ENCODE data around the gene EPB41L4A.

Gene EPB41L4A

GRCh38 chr5:112338681-112339337 lies 80.3 kb downstream of the EPB41L4A start:
- no peaks in the 10 kb centered on the region for H3K4me1 ChIP-seq (ENCODE audit: control insufficient read depth, insufficient read depth, low read length)
- H3K4me3 ChIP-seq (ENCODE audit: low read length in 2 of 2): no peak overlapping the region
- no peaks in the 10 kb centered on the region for H3K9me3 ChIP-seq (ENCODE audit: control insufficient read depth in 2 of 2, low read length in 2 of 2)
- H3K9ac ChIP-seq (ENCODE audit: low read length in 2 of 2): no peak overlapping the region
- H3K27me3 ChIP-seq (ENCODE audit: control insufficient read depth in 1 of 2, insufficient read depth in 2 of 2, low read length in 2 of 2): no peaks in the 10 kb centered on the region
- no peaks in the 10 kb centered on the region for H3K36me3 ChIP-seq (ENCODE audit: control insufficient read depth in 2 of 2, insufficient read depth in 2 of 2, low read length in 2 of 2)
- H3K27ac ChIP-seq (ENCODE audit: low read length): no peak overlapping the region

GRCh38 chr5:112333331-112333781 lies 85.7 kb downstream of the EPB41L4A start:
- H3K4me3 ChIP-seq (ENCODE audit: low read length in 2 of 2): no peak overlapping the region
- H3K4me1 ChIP-seq (ENCODE audit: control insufficient read depth, insufficient read depth, low read length): peaks cover 3% of the 10 kb centered on the region
- H3K36me3 ChIP-seq (ENCODE audit: control insufficient read depth in 2 of 2, insufficient read depth in 2 of 2, low read length in 2 of 2): no peaks in the 10 kb centered on the region
- no peak overlapping the region for H3K9ac ChIP-seq (ENCODE audit: low read length in 2 of 2)
- H3K27me3 ChIP-seq (ENCODE audit: control insufficient read depth in 1 of 2, insufficient read depth in 2 of 2, low read length in 2 of 2): no peaks in the 10 kb centered on the region
- H3K27ac ChIP-seq (ENCODE audit: low read length): no peak overlapping the region
- H3K9me3 ChIP-seq (ENCODE audit: control insufficient read depth in 2 of 2, low read length in 2 of 2): no peaks in the 10 kb centered on the region

- H3K9me3 ChIP-seq (ENCODE audit: control insufficient read depth in 2 of 2, low read length in 2 of 2): no peaks in the 10 kb centered on the region
- H3K27me3 ChIP-seq (ENCODE audit: control insufficient read depth in 1 of 2, insufficient read depth in 2 of 2, low read length in 2 of 2): no peaks in the 10 kb centered on the region
- H3K9ac ChIP-seq (ENCODE audit: low read length in 2 of 2): no peak overlapping the region
- no peaks in the 10 kb centered on the region for H3K36me3 ChIP-seq (ENCODE audit: control insufficient read depth in 2 of 2, insufficient read depth in 2 of 2, low read length in 2 of 2)
- H3K4me3 ChIP-seq (ENCODE audit: low read length in 2 of 2): no peak overlapping the region
- H3K27ac ChIP-seq (ENCODE audit: low read length): no peak overlapping the region
- peaks cover 3% of the 10 kb centered on the region for H3K4me1 ChIP-seq (ENCODE audit: control insufficient read depth, insufficient read depth, low read length)
These were observed 87.2 kb downstream of the EPB41L4A start for GRCh38 chr5:112331892-112332291.

- no peak overlapping the region for H3K9ac ChIP-seq (ENCODE audit: low read length in 2 of 2)
- no peaks in the 10 kb centered on the region for H3K27me3 ChIP-seq (ENCODE audit: control insufficient read depth in 1 of 2, insufficient read depth in 2 of 2, low read length in 2 of 2)
- no peaks in the 10 kb centered on the region for H3K9me3 ChIP-seq (ENCODE audit: control insufficient read depth in 2 of 2, low read length in 2 of 2)
- no peak overlapping the region for H3K4me3 ChIP-seq (ENCODE audit: low read length in 2 of 2)
- H3K27ac ChIP-seq (ENCODE audit: low read length): no peak overlapping the region
- no peaks in the 10 kb centered on the region for H3K36me3 ChIP-seq (ENCODE audit: control insufficient read depth in 2 of 2, insufficient read depth in 2 of 2, low read length in 2 of 2)
- peaks cover 3% of the 10 kb centered on the region for H3K4me1 ChIP-seq (ENCODE audit: control insufficient read depth, insufficient read depth, low read length)
These were observed 89.5 kb downstream of the EPB41L4A start for GRCh38 chr5:112329419-112330090.

- no peaks in the 10 kb centered on the region for H3K27me3 ChIP-seq (ENCODE audit: control insufficient read depth in 1 of 2, insufficient read depth in 2 of 2, low read length in 2 of 2)
- H3K9ac ChIP-seq (ENCODE audit: low read length in 2 of 2): no peak overlapping the region
- H3K4me1 ChIP-seq (ENCODE audit: control insufficient read depth, insufficient read depth, low read length): no peaks in the 10 kb centered on the region
- H3K9me3 ChIP-seq (ENCODE audit: control insufficient read depth in 2 of 2, low read length in 2 of 2): no peaks in the 10 kb centered on the region
- H3K4me3 ChIP-seq (ENCODE audit: low read length in 2 of 2): no peak overlapping the region
- H3K27ac ChIP-seq (ENCODE audit: low read length): no peak overlapping the region
- H3K36me3 ChIP-seq (ENCODE audit: control insufficient read depth in 2 of 2, insufficient read depth in 2 of 2, low read length in 2 of 2): no peaks in the 10 kb centered on the region
These were observed 95.9 kb downstream of the EPB41L4A start for GRCh38 chr5:112323166-112323565.

GRCh38 chr5:112320408-112320807 lies 98.7 kb downstream of the EPB41L4A start:
- Histone ChIP-seq H3K9me3 (ENCODE audit: control insufficient read depth in 2 of 2, low read length in 2 of 2) (no peaks in the 10 kb centered on the region), H3K4me3 (ENCODE audit: low read length in 2 of 2) (no peak overlapping the region)

GRCh38 chr5:112318346-112318745 lies 100.7 kb downstream of the EPB41L4A start:
- Histone ChIP-seq H3K9ac (ENCODE audit: low read length in 2 of 2) (no peak overlapping the region), H3K36me3 (ENCODE audit: control insufficient read depth in 2 of 2, insufficient read depth in 2 of 2, low read length in 2 of 2) (no peaks in the 10 kb centered on the region), H3K4me1 (ENCODE audit: control insufficient read depth, insufficient read depth, low read length) (no peaks in the 10 kb centered on the region), H3K4me3 (ENCODE audit: low read length in 2 of 2) (no peak overlapping the region), H3K27ac (ENCODE audit: low read length) (no peak overlapping the region), H3K9me3 (ENCODE audit: control insufficient read depth in 2 of 2, low read length in 2 of 2) (no peaks in the 10 kb centered on the region), H3K27me3 (ENCODE audit: control insufficient read depth in 1 of 2, insufficient read depth in 2 of 2, low read length in 2 of 2) (no peaks in the 10 kb centered on the region)

More at GRCh38 chr5:112320408-112320807, 98.7 kb downstream of the EPB41L4A start:
- Histone ChIP-seq H3K36me3 (ENCODE audit: control insufficient read depth in 2 of 2, insufficient read depth in 2 of 2, low read length in 2 of 2) (no peaks in the 10 kb centered on the region), H3K9ac (ENCODE audit: low read length in 2 of 2) (no peak overlapping the region), H3K27ac (ENCODE audit: low read length) (no peak overlapping the region), H3K4me1 (ENCODE audit: control insufficient read depth, insufficient read depth, low read length) (no peaks in the 10 kb centered on the region), H3K27me3 (ENCODE audit: control insufficient read depth in 1 of 2, insufficient read depth in 2 of 2, low read length in 2 of 2) (no peaks in the 10 kb centered on the region)

- Histone ChIP-seq H3K4me1 (ENCODE audit: control insufficient read depth, insufficient read depth, low read length) (no peaks in the 10 kb centered on the region), H3K4me3 (ENCODE audit: low read length in 2 of 2) (no peak overlapping the region), H3K27me3 (ENCODE audit: control insufficient read depth in 1 of 2, insufficient read depth in 2 of 2, low read length in 2 of 2) (no peaks in the 10 kb centered on the region), H3K27ac (ENCODE audit: low read length) (no peak overlapping the region), H3K36me3 (ENCODE audit: control insufficient read depth in 2 of 2, insufficient read depth in 2 of 2, low read length in 2 of 2) (no peaks in the 10 kb centered on the region), H3K9me3 (ENCODE audit: control insufficient read depth in 2 of 2, low read length in 2 of 2) (no peaks in the 10 kb centered on the region), H3K9ac (ENCODE audit: low read length in 2 of 2) (no peak overlapping the region)
These were observed 101.2 kb downstream of the EPB41L4A start for GRCh38 chr5:112317866-112318265.

- H3K36me3 ChIP-seq (ENCODE audit: control insufficient read depth in 2 of 2, insufficient read depth in 2 of 2, low read length in 2 of 2): no peaks in the 10 kb centered on the region
- no peaks in the 10 kb centered on the region for H3K4me1 ChIP-seq (ENCODE audit: control insufficient read depth, insufficient read depth, low read length)
- H3K27me3 ChIP-seq (ENCODE audit: control insufficient read depth in 1 of 2, insufficient read depth in 2 of 2, low read length in 2 of 2): no peaks in the 10 kb centered on the region
- H3K4me3 ChIP-seq (ENCODE audit: low read length in 2 of 2): no peak overlapping the region
- H3K9me3 ChIP-seq (ENCODE audit: control insufficient read depth in 2 of 2, low read length in 2 of 2): no peaks in the 10 kb centered on the region
- no peak overlapping the region for H3K27ac ChIP-seq (ENCODE audit: low read length)
- H3K9ac ChIP-seq (ENCODE audit: low read length in 2 of 2): no peak overlapping the region
These were observed 102.3 kb downstream of the EPB41L4A start for GRCh38 chr5:112316731-112317130.

- no peak overlapping the region for H3K9ac ChIP-seq (ENCODE audit: low read length in 2 of 2)
- no peaks in the 10 kb centered on the region for H3K27me3 ChIP-seq (ENCODE audit: control insufficient read depth in 1 of 2, insufficient read depth in 2 of 2, low read length in 2 of 2)
- H3K4me3 ChIP-seq (ENCODE audit: low read length in 2 of 2): no peak overlapping the region
- no peaks in the 10 kb centered on the region for H3K9me3 ChIP-seq (ENCODE audit: control insufficient read depth in 2 of 2, low read length in 2 of 2)
- no peak overlapping the region for H3K27ac ChIP-seq (ENCODE audit: low read length)
- H3K4me1 ChIP-seq (ENCODE audit: control insufficient read depth, insufficient read depth, low read length): no peaks in the 10 kb centered on the region
- no peaks in the 10 kb centered on the region for H3K36me3 ChIP-seq (ENCODE audit: control insufficient read depth in 2 of 2, insufficient read depth in 2 of 2, low read length in 2 of 2)
These were observed 103.1 kb downstream of the EPB41L4A start for GRCh38 chr5:112316006-112316405.
